Vagina (tissue), 2 donors: ENCODE results near the gene MYO3A.

Experiments used
- POLR2AphosphoS5 ChIP-seq, 2 donors: sonication (generic); formaldehyde crosslinking; IDR thresholded peaks; one replicate each; pipeline ENCODE4 v1.9.0; 2017; ENCODE audit warnings: antibody characterized with exemption in 2 of 2, mild to moderate bottlenecking in 2 of 2, low read depth in 1 of 2; ENCODE audit not compliant: insufficient read depth in 1 of 2
- TF ChIP-seq, protein P1 (sequence below), 3 experiments: fragments of 450-650 bp in 2 of 3; fragments of 200-600 bp in 1 of 3; sonication (generic) in 1 of 3; IDR thresholded peaks; one replicate each; pipeline ENCODE4 v1.5.1; 2017 to 2019; ENCODE audit warnings: antibody characterized with exemption in 3 of 3, mild to moderate bottlenecking in 2 of 3, moderate library complexity in 2 of 3

DNA sequence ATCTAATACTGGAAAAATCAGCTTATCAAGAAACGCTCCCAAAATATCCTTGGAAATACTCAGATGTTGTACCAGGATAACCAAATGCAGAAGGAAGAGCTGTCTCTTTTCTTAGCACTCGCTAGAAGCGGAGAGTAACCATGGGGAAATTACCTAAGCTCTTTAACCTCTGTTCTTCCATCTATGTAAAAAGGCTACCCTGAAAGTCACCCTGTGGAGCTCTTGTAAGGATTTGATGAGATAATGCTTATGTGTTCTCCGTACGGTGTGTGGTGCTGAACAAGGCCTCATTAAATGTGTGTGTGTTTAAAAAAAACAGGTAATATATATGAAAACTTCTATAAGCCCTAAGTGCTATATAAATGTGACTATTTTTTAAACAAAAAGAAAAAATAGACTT is 38.2 kb upstream of the MYO3A start:
- TF ChIP-seq, protein P1, sequence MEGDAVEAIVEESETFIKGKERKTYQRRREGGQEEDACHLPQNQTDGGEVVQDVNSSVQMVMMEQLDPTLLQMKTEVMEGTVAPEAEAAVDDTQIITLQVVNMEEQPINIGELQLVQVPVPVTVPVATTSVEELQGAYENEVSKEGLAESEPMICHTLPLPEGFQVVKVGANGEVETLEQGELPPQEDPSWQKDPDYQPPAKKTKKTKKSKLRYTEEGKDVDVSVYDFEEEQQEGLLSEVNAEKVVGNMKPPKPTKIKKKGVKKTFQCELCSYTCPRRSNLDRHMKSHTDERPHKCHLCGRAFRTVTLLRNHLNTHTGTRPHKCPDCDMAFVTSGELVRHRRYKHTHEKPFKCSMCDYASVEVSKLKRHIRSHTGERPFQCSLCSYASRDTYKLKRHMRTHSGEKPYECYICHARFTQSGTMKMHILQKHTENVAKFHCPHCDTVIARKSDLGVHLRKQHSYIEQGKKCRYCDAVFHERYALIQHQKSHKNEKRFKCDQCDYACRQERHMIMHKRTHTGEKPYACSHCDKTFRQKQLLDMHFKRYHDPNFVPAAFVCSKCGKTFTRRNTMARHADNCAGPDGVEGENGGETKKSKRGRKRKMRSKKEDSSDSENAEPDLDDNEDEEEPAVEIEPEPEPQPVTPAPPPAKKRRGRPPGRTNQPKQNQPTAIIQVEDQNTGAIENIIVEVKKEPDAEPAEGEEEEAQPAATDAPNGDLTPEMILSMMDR (IDR thresholded peaks at IDR 0.05), result no peak
- TF ChIP-seq POLR2AphosphoS5 (IDR thresholded peaks at IDR 0.05; ENCODE audit: insufficient read depth in 1 of 2, low read depth in 1 of 2), result no peak
